Right lobe of liver (tissue), 4 donors: ENCODE data around the gene TEX22.

Experiments
- CTCF ChIP-seq, 4 donors: fragments of 200-600 bp in 3 of 4; fragments of 450-650 bp in 1 of 4; IDR thresholded peaks; one replicate each; pipeline versions ENCODE4 v1.5.1 to v1.8.0; 2016 to 2022; ENCODE audit warnings: antibody characterized with exemption in 4 of 4, mild to moderate bottlenecking in 2 of 4
- POLR2A ChIP-seq: fragments of 450-650 bp; IDR thresholded peaks from one replicate; pipeline ENCODE4 v1.6.1; 2017; ENCODE audit warnings: antibody characterized with exemption, mild to moderate bottlenecking
- donor health status: DM: no; HTN: no; CAD: no.
- donor health status: DM: no; HTN: no; CAD: no.
- donor health status: DM: no; HTN: yes; CAD: no.

- TF ChIP-seq CTCF (IDR thresholded peaks at IDR 0.05) (no peak), POLR2A (no peak)
These were observed 47.0 kb downstream of the TEX22 start for GRCh38 chr14:105445290-105445689.
